ENCODE data around the gene SEPTIN6.

DNA sequence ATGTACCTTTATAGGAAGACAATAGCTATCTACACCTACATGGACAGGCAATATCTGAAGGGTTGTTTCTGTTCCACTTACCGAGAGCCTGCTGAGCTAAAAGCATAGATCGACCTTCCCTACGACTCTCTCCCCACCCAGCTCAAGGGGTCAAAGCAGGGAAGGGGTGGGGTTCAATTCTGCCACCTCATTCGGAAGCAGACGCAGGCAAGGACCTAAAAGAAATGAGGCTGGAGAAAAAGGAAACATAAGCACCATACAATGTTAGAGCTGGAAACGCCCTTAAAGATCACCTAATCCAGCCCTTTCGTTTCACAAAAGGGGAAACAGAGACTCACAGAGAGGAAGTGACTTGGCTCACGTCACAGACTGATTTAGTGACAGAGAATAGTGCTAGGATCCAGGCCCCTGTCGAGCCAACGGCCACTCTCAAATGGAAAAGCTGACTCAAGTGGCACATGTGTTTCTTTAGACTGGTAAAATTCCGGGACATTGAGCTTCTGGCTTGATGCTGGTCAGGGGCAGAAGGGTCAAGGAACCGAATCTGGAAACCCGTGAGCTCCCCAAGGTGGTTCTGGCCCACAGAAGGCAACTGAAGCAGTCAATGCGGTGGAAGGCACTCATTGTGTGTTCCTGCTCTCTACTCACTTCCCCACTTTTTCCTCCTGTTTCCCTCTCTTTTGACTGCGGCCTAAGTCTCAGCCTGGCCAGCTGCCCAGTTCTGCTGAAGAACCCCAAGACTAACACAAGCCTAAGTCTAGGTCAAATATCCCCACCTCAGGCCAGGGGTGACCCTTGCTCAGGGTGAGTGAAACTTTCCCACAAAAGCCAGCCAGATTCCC is 7.5 kb downstream of the SEPTIN6 start:
- TF ChIP-seq CTCF (IDR thresholded peaks at IDR 0.05) (no peak), MYBL2 (CRISPR knock-in tag; IDR thresholded peaks at IDR 0.05) (no peak)
